ENCODE measurements around the gene SHBG. TPM values are rescaled to one million over a fixed set of nuclear protein-coding genes. Genes with fewer than 3 reads are reported as not detected.

The SHBG gene
- total and polyA plus RNA-seq, 2 of the 8 experiments (the other 6 are each of a cell fraction or from before 2014, with no cell fraction given) = 1.1 to 1.2 TPM

DNA sequence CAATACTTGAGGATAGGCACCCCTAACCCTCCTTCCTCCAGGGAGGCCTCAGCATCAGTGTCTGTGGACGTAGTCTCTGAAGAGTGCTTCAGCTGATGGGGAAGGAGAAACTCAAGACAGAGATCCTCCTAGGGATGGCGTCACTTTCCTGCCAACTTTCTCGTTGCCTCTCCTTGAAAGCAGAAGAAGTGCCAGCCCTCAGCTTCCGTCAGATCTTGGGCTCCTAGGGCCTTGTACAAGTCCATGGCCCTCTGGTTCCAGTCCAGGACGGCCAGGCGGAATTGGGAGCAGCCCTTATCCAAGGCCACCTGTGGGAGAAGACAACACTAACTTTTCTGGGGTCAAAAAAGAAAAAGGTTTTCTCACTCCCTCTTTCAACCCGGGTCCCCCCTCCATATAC lies 3.6 kb upstream of the SHBG start:
- Histone ChIP-seq H2BK120ac (replicated peaks; ENCODE audit: low read depth, low read length) (no peak overlapping the region), H4K8ac (ENCODE audit: extremely low read depth, insufficient read depth, low read length) (no peak overlapping the region), H3K9ac (replicated peaks in 1 of 4; ENCODE audit: extremely low read depth in 1 of 4, low read depth in 3 of 4, low read length in 3 of 4) (peak overlapping the region in 1 of 4 experiments; percentile 64; a peak in 1 of 7 replicates), H3K23me2 (ENCODE audit: low read depth, low read length) (peaks cover 8% of the 10 kb centered on the region), H3K9me3 (ENCODE audit: insufficient read depth in 2 of 2, low read depth in 1 of 2, low read length in 1 of 2) (no peaks in the 10 kb centered on the region), H3K14ac (ENCODE audit: insufficient read length) (no peak overlapping the region), H3K79me2 (ENCODE audit: control insufficient read depth in 1 of 2, insufficient read depth in 2 of 2, low read length in 2 of 2) (peaks cover 0 to 3% of the 10 kb centered on the region in 2 experiments; a peak in 1 of 4 replicates), H3K79me1 (ENCODE audit: low read depth, low read length) (peaks cover 2% of the 10 kb centered on the region; the same call in 1 of the 2 replicates), H3K4me1 (replicated peaks in 1 of 4; ENCODE audit: control insufficient read depth in 3 of 4, insufficient read depth in 4 of 4, low read length in 3 of 4) (peaks cover 2 to 10% (median 4%) of the 10 kb centered on the region in 4 experiments; a peak in 5 of 7 replicates), H3K36me3 (ENCODE audit: control insufficient read depth in 2 of 4, insufficient read depth in 4 of 4, low read length in 3 of 4) (peaks cover 0 to 4% (median 0%) of the 10 kb centered on the region in 4 experiments; a peak in 1 of 8 replicates), H2BK15ac (ENCODE audit: low read length) (no peak overlapping the region), H4K5ac (ENCODE audit: insufficient read length, low read depth, low read length) (peak overlapping the region; percentile 2), H3K4ac (replicated peaks; ENCODE audit: insufficient read length, low read depth, low read length) (no peak overlapping the region), H4K91ac (replicated peaks; ENCODE audit: insufficient read length, low read length) (no peak overlapping the region), H3K4me3 (ENCODE audit: extremely low read depth in 1 of 4, insufficient read depth in 2 of 4, low read depth in 3 of 4, low read length in 4 of 4) (peak overlapping the region; percentile 72 to 98 (median 76); a peak in 7 of 8 replicates), H4K20me1 (replicated peaks in 1 of 2; ENCODE audit: control insufficient read depth in 1 of 2, insufficient read depth in 2 of 2, low read length in 2 of 2) (no peaks in the 10 kb centered on the region), H3K23ac (ENCODE audit: insufficient read length) (no peak overlapping the region), H2BK20ac (ENCODE audit: low read length) (no peak overlapping the region), H3K27ac (ENCODE audit: low read depth, low read length) (no peak overlapping the region), H3K27me3 (replicated peaks in 1 of 4; ENCODE audit: control insufficient read depth in 3 of 4, extremely low read depth in 1 of 4, insufficient read depth in 3 of 4, low read length in 3 of 4) (no peaks in the 10 kb centered on the region), H3K56ac (replicated peaks; ENCODE audit: insufficient read length, low read depth, low read length) (no peak overlapping the region), H2BK12ac (ENCODE audit: low read depth, low read length) (no peak overlapping the region), H2AK5ac (ENCODE audit: low read depth, low read length) (no peak overlapping the region), H3K18ac (ENCODE audit: extremely low read depth, low read length) (no peak overlapping the region), H2AFZ (ENCODE audit: low read length) (no peak overlapping the region), H2BK5ac (ENCODE audit: low read depth, low read length) (no peak overlapping the region), H3K4me2 (ENCODE audit: insufficient read depth in 1 of 2, low read depth in 2 of 2, low read length in 2 of 2) (peak overlapping the region; percentile 72 to 77)
- CTCF ChIA-PET (ENCODE audit: partially characterized antibody) = interaction anchor here (0.9 to 3.7 kb wide), 8 partner anchors 12 to 86 kb away, joined by 3 to 23 read pairs (median 7); partner anchors contain the start of genes TP53 and WRAP53
- POLR2A ChIA-PET (ENCODE audit: partially characterized antibody) = interaction anchor here (1.4 to 79.4 kb wide), 6 partner anchors 11 to 95 kb away, joined by 4 to 2272 read pairs (median 20); partner anchors contain the start of genes ATP1B2, EFNB3, FXR2 and MPDU1
- no peak for FAIRE-seq
- no peak for DNase-seq (ENCODE audit: low read depth in 1 of 2, low spot score in 2 of 2)
- 94% methylated on average over 7 of the region's 7 CpGs; no CpG with 5 or more reads in 1 of the 2 experiments for WGBS, 2 experiments (ENCODE audit: extremely low coverage in 1 of 2, insufficient coverage in 1 of 2, insufficient read length in 1 of 2, insufficient replicate concordance in 2 of 2, low coverage in 1 of 2, low lambda C conversion rate in 2 of 2, missing lambda C conversion rate in 1 of 2)
- no peak for TF ChIP-seq SIX5 (IDR thresholded peaks at IDR 0.05; ENCODE audit: low read depth, low read length)
- TF ChIP-seq MAFK (IDR thresholded peaks at IDR 0.05; ENCODE audit: low read depth, low read length) = no peak
- TF ChIP-seq POLR2AphosphoS5 (IDR thresholded peaks at IDR 0.05; ENCODE audit: low read depth, low read length) = no peak
- TF ChIP-seq KDM4A (IDR thresholded peaks at IDR 0.05; ENCODE audit: low read depth, low read length, severe bottlenecking) = no peak
- no peak for TF ChIP-seq KDM5A (IDR thresholded peaks at IDR 0.05; ENCODE audit: low read length)
- no peak for TF ChIP-seq POLR2A (IDR thresholded peaks at IDR 0.05; ENCODE audit: control extremely low read depth in 1 of 2, low read depth in 2 of 2, low read length in 2 of 2)
- TF ChIP-seq CBX5 (IDR thresholded peaks at IDR 0.05; ENCODE audit: low read depth, low read length) = no peak
- no peak for TF ChIP-seq NANOG (IDR thresholded peaks at IDR 0.05; ENCODE audit: insufficient read depth, low read depth, low read length, poor library complexity, severe bottlenecking)
- no peak for TF ChIP-seq TCF12 (IDR thresholded peaks at IDR 0.05; ENCODE audit: low read depth, low read length)
- no peak for TF ChIP-seq BACH1 (IDR thresholded peaks at IDR 0.05; ENCODE audit: low read length)
- no peak for TF ChIP-seq KDM1A (IDR thresholded peaks at IDR 0.05; ENCODE audit: borderline replicate concordance, low read length)
- TF ChIP-seq RXRA (IDR thresholded peaks at IDR 0.05; ENCODE audit: insufficient read depth, low read depth, low read length) = no peak
- no peak for TF ChIP-seq SUZ12 (IDR thresholded peaks at IDR 0.05; ENCODE audit: low read length)
- no peak for TF ChIP-seq SAP30 (IDR thresholded peaks at IDR 0.05; ENCODE audit: insufficient read depth, insufficient replicate concordance, low read length)
